Stimulated activated CD8-positive, alpha-beta memory T cell treated with anti-CD3 and anti-CD28 coated beads, Interleukin-15, amount 100 ng/mL, for 24 hours (primary cell): ENCODE results near the gene LRPAP1.

ENCODE experiments used
- DNase-seq: peaks from one replicate; pipeline ENCODE4 v3.0.0-alpha.2; 2020; ENCODE audit warnings: low read depth

Gene LRPAP1

DNA sequence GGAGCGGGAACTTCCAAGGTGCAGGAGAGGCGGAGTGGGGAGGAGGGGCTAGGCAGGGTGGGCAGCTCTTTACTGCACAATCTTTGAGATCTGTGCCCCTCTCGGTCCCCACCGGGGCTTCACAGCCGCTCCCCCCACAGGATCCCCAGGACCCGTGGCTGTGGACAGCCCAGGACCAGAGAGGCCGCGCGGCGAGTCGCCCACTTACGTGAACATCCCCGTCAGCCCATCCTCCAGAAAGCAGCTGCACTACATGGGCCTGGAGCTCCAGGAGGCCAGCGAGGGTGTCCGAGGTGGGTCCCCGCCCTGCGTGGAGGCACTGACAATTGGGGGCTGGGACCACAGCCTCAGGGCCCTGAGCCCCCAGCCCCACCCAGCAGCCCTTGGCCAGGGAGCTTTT lies 32.1 kb downstream of the LRPAP1 start:
- no peak for DNase-seq

- no peak for DNase-seq
Measured at GRCh38 chr4:3499710-3500109, 32.5 kb downstream of the LRPAP1 start.

GRCh38 chr4:3498901-3499510 lies 33.2 kb downstream of the LRPAP1 start:
- DNase-seq: no peak

GRCh38 chr4:3498407-3498806 lies 33.8 kb downstream of the LRPAP1 start:
- no peak for DNase-seq

DNA sequence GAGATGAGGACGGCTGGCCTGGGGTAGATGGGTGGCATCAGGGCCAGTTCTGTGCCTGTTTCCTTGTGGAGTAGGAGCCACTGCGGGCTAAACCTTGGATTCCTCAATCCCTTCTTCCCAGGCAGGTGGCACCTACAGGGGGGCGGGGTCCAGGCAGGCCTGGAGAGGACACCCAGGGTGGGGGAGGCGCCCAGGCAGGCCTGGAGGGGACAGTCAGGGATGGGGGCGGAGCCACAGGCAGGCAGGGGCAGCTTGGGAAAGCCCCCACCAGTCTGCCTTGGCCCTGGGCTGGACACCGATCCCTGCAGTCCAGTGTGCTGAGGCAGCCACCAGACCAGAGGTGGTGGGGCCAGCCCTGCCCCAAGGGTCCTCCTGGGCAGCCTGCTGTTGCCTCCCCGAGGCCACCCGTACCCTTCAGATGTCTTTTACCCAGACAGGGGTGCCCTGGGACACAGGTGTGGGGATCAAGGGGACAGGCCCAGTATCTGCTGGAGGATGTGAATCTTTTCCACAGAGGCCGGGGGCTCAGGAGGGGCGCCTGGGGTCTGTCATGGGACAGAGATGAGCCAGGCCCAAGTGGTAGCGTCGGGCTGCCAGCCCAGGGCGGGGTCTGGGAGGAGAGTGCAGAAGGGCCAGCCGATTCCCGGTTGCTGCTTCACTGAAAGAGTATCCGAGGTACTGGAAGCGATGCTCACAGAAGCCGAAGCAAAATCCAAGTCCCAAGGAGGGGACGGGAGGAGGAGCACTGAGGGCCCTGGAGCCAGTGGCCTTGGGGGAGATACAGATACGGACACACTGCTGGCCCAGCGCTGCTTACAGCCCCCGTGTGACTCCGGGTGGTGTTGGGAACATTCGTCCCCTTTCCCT lies 34.5 kb downstream of the LRPAP1 start:
- DNase-seq: no peak

- no peak for DNase-seq
Measured at GRCh38 chr4:3497095-3497494, 35.1 kb downstream of the LRPAP1 start.

GRCh38 chr4:3496021-3496420 lies 36.2 kb downstream of the LRPAP1 start:
- no peak for DNase-seq

DNA sequence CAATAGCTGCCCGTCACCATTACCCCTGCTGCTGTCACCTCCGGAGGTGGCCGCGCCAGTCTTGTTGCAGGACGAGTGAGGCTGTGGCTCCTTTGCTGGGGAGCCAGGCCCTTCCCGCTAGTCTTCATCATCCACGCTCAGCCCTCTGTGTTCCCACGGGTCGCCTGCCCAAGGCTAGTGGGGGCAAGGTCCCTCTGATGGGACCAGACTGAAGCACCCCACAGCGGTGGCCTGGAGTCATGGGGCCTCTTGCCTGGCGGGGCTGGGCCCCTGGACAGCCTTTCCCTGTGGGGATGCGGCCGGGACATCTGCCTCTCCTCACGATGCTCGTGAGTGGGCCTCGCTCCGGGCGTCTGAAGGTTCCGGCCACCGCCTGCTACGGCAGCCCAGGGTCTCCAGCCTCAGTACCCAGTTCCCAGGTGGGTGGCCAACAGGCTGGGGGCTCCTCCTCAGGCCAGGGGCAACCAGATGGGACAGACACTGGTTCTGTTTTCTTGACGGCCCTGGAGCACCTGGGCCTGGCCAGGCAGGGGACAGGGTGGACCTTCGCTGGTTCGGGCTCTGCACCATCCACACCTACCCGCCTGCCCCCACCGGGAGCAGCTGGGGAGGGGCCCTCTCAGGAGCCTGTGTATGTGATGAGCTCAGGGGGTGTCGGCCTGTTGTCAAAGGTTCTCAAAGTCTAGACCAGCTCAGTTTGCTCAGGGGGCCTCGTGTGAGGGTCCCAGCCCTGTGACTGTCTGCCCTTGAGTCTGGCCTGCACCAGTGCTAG lies 36.8 kb downstream of the LRPAP1 start:
- DNase-seq: no peak

DNA sequence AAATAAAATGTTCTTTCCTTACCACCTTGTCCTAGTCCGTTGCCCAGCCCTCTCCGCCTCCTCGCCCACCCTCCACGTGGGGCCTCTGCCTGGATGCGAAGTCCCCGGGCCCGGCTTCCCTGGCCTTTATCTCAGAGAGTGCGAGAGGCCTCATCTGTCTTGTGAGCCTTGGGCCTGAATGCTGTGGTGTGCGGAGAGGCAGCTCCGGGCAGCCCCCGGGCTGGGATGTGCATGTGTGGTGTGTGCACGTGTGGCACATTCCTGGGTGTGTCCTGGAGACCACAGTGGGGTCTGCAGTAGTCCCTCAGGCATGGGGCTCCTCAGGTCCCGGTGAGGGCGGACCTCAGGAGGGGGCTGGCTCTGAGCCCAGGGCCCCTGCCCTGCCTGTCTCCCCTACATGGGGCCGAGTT lies 37.8 kb downstream of the LRPAP1 start:
- no peak for DNase-seq

DNA sequence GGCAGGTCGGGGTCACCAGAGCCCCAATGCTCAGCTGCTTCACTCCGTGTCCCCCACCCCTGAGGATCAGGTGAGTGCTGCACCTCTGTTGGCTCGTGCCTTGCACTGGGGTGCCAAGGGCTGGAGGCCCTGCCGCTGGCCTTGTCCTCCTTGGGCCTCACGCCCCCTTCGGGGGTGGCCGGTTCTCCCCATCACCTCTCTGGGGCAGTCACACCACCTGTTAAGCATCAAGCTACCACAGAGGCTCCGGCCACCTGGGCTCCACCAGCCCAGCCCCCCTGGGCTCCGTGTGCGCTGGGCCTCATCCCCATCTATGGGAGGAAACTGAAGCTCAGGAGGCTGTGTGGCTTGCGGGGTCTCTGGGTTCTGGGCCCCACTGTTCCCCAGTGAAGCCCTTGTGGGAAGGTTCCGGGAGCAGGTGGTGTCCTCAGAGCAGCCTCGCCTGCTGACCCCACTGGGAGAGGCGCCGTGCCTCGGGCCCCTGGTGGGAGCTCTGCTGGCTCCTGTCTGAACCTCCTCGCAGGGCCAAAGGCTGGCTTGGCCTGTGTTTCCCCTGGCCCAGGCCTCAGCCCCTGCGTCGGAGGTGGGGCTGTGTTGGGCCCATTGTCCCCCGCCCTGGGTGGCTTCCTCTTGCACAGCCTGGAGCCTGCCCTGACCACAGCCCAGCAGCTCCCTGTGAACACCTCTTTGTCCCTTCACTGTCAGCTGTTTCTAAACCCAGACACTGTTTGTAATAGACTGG lies 38.3 kb downstream of the LRPAP1 start:
- no peak for DNase-seq

GRCh38 chr4:3492741-3493719 lies 39.2 kb downstream of the LRPAP1 start:
- no peak for DNase-seq

DNA sequence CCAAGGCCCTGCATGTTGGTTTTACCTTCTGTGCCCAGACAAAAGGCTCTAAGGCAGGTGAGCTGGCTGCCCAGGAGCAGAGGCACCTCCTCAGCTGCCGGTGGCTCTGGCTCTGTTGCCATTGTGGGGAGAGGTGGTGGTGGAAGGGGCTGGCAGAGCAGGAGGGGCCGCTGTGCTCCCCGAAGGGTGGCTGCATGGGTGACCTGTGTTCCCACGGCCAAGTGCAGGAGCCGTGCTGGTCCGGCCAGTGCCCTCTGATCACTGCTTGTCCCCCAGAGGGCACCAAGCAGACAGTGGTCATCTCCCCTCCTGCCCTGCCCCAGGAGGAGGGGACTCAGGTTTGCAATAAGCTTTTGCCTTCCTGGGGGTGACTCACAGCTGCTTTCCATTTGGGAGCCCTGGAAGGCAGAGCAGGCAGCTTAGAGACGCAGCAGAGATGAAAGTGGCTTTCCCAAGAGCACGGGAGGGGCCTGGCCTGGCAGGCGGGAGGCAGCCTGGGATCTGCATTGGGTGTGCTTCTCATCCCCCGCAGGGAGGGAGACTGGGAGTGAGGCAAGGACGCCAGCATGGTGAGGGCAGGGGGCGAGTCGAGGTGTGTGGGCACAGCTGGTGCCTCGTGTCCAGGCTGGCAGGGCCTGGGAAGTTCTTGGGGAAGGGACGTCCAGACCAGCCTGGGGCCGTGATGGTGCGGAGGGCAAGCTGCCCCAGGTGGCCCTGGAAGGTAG lies 40.4 kb downstream of the LRPAP1 start:
- no peak for DNase-seq

DNA sequence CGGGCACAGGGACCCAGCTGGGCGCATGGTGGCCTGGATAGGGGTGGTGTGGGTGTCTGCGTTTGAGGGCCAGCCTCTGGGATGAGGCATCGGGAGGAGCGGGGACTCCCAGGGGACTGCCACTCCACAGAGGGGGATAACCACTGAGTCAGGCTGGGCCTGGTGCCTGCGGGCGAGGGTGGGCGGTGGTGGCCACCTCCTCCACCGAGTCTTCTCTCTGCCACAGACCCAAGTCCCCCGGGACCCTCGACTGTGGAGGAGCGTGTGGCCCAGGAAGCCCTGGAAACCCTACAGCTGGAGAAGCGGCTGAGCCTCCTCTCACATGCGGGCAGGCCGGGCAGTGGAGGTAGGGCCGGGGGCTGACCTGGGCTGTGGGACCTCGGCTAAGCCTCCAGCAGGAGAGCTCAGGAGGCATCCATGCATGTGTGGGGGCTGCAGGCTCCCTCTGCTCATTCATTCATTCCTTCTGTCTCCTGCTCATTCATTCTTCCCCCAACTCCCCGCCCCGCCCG lies 42.7 kb downstream of the LRPAP1 start:
- DNase-seq: no peak

DNA sequence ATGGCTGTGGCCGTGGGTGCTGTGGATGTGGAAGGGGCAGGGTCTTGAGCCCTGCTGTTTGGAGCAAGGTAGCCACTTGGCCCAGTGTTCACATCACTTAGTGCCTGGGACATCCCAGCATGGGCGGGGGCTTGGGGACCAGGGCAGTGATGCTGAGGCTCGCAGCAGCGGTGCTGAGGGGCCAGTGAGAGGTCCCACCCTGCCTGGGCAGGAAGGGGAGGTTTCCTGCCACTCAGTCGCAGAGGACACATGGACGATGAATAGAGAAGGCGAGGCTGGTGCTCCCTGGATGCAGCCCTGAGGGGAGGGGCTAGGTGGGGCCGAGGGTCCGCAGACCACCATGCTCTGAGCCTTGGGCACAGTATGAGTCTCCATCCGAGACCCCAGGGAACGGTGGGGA lies 43.4 kb downstream of the LRPAP1 start:
- no peak for DNase-seq

DNA sequence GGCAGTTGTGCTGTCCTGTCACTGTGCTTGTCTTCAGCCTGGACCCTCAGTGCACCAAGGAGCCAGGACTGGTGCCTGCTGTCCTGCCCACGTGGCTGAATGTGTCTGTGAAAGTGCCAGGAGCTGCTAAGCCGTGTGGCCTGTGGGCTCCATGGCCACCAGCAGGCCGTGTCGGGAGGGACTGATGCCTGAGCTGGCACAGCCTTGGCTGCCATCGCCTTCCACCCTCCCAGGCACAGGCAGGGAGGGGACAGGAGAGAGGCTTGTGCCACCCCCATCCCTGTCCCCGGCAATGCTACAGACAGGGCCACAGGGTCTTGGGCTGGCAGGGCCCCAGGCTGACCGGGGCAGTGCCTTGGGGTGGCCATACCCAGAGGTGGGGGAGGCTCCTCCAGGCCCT lies 44.4 kb downstream of the LRPAP1 start:
- no peak for DNase-seq

- no peak for DNase-seq
Measured at GRCh38 chr4:3486541-3487540, 45.4 kb downstream of the LRPAP1 start.

GRCh38 chr4:3485886-3486540 lies 46.2 kb downstream of the LRPAP1 start:
- DNase-seq: no peak
